Measurements from ENCODE around the gene PHF3.

PHF3 gene

GRCh38 chr6:63635588-63636517 is at the start of gene PHF3:
TSS of gene PHF3 (plus strand) at chr6:63635802. CDS start at chr6:63646552, 10,750 bp downstream.
- DNase-seq = peak; percentile 93

DNA sequence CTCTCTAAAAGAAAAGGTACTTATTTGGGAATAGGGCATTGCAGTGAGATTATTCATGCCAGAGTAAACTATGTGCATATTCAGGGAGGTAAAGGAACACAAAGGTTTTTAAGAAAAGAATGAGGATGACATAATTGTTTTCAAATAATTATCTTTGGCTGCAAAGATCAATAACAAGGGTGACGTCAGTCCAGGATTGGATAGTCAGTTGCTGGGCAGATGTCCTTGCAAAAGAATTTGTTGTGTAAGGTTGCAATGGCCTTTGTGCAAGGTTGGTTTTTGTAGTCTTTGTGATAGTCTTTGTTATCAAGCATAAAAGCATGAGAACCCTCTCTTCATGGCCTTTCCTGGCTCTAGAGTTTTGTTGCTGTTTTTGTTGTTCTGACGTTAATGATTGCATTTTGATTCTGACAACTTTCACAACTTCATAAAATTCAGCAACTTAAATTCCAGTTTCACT is 45.6 kb upstream of the PHF3 start:
- DNase-seq = no peak

DNA sequence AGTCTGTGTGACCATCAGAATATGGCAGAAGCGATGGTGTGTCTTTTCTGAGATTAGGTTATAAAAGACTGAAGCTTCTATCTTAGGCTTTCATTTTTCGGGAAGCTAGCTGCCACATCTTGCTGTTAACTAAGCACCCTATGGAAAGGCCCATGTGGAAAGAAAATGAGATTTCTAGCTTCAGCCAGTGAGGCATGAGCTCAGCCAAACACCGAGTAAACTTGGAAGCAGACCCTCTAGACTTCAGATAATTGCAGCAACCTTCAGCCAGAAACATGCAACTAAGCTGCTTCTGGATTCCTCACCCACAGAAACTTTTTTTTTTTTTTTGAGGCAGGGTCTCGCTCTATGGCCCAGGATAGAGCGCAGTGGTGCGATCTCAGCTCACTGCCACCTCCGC is 42.7 kb upstream of the PHF3 start:
- no peak for DNase-seq

DNA sequence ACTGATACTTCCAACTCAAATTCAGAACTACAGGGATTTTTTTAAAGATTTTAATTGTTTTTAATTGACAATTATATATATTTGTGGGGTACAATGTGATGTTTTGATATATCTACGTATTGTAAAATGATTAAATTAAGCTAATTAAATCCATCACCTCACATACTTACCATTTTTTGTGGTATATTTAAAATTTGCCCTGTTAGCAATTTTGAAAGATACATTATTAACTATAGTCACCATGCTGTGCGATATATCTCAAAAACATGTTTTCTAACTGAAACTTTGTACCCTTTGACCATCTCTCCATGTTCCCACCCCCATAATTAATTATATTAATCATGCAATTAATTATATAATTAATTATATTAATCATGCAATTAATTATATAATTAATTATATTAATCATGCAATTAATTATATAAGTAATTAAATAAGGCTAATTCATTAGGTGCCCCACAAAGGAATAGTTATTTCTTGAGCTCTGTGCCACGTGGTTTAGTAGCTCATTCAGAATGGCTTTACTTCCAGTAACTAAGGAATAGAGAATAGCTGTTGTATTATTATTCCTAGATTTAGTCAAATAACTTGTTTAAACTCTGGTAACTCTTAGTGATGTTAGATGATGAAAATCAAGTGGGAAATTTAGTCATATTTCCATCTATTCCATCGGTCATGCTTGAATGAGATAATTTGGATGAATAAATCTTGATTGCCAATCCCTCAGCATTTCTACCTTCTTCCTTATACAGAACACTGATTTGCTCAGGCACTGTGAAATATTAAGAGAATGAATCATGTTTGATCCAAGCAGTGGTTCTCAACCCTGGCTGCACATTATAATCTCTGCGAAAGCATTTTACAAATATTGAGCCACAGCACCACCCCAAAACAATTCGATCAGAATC is 38.2 kb upstream of the PHF3 start:
- no peak for DNase-seq

- DNase-seq = peak; percentile 75
Measured at GRCh38 chr6:63598049-63599036, 37.3 kb upstream of the PHF3 start.

GRCh38 chr6:63599243-63599642 is 36.4 kb upstream of the PHF3 start:
- DNase-seq = no peak

DNA sequence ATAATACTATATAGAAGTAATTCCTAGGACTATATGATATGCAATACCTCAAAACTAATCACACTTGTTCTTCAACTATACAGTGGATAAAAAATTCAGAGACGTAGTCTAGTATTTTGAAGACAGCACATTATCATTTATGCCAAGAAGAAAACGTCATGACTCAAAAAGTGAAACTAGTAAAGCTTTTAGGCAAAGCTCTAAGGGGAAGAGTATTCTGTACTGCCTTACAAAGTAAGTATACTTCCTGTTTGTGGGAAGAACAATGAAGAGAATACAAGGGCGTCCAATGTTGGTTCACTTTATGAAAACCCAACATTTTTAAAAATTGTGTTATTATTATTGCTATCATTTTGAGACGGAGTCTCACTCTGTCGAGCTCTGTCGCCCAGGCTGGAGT is 35.5 kb upstream of the PHF3 start:
- no peak for DNase-seq

DNA sequence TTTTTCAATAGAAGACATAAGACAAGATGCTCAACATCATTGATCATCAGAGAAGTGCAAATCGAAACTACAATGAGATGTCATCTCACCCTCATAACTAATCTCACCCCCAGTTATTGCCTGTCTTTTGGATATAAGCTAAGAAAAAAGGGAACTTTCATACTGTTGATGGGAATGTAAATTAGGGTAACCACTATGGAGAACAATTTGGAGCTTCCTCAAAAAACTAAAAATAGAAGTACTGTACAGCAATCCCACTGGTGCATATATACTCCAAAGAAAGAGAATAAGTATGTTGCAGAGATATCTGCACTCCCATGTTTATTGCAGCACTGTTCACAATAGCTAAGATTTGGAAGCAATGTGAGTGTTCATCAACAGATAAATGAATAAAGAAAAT is 26.4 kb upstream of the PHF3 start:
- no peak for DNase-seq

- DNase-seq = no peak
Measured at GRCh38 chr6:63610944-63611343, 24.7 kb upstream of the PHF3 start.

DNA sequence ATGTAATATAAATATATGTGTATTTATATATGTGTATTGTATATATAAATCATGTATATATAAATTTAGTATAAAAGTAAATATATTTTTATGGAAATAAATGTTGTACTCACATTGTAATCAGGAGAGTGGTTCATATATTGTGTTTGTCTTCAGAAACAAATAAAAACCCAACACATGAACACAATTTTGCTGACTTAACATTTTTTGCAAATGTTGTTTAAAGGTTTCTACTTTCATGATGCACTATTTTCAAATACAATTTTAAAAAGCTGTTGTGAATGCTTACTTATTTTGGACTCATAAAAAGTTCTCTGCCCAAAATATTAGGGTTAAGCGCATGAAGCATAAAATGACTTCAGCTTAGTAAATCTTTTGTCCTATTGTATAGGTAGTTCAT is 24.0 kb upstream of the PHF3 start:
- DNase-seq = no peak

DNA sequence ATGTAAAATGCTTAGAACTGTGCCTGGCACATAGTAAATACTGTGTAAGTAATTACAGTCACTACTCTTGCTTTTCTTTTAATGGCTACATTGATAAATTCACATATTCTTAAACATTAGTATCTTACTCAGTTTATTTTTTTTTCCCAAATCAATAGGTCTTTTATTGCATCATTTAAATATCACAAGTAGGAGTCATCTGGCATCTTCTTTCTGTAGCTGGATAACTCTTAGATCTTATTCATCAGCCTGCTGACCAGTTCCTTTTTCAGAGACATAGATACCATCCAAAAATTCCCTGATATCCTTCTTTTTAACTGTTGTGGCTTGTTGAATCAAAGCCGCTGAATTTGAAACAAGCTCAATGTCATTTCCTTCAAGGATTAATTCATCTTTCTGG is 20.0 kb upstream of the PHF3 start:
- DNase-seq = no peak

- no peak for DNase-seq
Measured at GRCh38 chr6:63624091-63624490, 11.5 kb upstream of the PHF3 start.

- no peak for DNase-seq
Measured at GRCh38 chr6:63630466-63630865, 5.1 kb upstream of the PHF3 start.

DNA sequence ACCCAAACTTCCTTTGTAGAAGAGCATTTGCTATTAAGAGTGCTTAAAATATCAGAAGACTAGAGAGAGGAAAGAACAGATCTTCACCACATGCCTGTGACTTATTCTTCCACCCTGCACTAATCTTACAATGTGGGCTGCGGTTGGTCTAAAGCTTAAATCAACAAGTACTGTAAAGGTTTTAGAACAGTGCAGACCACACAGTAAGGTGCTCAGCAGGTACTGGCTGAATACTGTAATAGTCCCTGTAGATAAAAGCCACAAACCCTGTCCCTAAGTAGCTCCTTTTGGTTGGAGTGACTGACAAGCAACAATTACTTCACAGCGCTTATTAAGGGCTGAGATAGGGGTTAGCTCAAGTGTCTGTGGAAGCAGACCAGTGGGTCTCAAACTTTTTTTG is 972 bp upstream of the PHF3 start:
- no peak for DNase-seq

GRCh38 chr6:63635215-63635587 is 401 bp upstream of the PHF3 start:
- peak; percentile 30 for DNase-seq

DNA sequence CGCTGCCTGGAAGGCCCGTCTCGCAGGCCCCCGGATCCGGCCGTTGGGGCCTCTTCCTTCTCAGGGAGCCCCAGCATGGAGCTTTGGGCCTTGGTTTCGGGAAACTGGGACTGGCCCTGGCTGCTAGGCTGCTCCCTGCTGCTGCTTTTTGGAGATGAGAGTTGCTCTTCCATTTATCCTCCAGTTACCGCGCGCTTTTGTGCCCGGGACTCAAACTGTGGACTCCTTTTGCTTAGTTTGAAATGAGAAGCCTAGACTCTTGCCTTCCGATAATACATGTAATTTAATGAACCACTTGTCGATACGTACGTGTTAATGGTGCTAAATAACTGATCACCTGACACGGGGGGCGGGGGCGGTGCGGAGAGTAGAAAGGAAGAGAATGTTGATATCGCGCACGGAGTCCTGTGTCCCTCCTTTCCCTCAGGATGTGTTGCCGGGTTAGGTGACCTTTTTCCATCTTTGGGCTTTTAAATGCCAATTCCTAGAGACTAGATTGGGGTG is 968 bp downstream of the PHF3 start:
- DNase-seq = peak; percentile 62

DNA sequence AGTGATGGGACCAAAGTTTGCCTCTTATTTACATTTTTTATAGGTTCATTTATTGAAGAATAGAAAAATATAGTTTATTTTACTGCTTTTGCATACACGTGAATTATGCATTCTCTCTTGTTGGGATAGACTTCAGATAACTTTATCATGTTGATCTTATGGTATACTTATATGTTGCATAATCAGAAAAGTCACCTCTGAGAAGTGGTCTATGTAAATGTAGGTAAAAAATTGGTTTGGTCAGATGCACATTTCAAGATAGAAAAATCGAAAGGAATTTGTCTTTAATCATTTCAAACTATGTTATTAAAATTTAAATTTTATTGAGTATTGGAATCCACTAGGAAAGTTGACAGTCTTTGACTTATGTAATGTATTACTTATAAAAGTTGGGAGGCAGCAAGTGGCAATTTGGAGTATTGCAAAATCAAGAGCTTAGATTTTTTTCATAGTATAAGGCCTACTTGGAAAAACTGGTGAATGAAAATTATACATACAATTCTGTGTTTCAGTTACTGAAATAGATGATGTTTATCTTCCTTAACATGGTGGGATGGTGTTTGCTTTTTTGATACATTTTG is 2.4 kb downstream of the PHF3 start:
- DNase-seq = no peak

GRCh38 chr6:63640062-63640461 is 4.5 kb downstream of the PHF3 start:
- DNase-seq = no peak

DNA sequence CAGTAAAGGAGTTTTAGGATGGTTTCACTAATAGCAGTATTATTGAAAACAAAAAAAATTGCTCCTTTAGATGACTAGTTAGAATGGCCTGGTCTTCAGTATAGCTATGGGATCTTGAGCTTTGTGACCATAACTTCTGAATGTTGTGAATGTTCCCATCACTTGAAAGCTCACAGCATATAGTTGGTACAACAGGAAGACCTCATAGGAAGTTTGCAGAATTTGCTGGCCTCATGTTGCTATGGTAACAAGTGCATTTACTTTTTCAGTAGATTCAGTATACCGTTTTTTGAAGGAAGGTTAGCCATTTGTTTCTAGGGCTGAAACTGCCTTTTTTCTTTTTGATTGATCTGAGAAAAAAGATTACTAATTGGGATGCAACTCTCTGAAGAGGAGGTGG is 8.3 kb downstream of the PHF3 start:
- no peak for DNase-seq

GRCh38 chr6:63644668-63645326 is 9.2 kb downstream of the PHF3 start:
- DNase-seq = no peak

DNA sequence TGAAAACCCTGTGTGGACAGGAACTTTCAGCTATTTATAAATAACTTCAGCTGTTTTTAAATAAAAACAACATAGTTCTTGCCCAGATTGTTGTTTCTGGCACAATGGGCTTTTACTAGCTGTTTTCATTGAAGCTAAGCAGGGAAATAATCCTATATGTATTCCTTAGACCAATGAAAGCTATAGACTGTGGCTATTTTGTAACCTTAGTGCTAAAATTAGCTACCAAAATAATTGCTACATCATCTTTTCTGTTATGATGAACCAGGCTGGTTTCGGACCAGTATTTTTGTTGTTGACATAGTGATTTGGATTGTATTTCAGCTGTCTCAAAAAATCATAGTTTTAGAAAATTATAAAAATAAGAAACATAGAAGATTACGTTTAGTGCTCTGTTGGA is 13.7 kb downstream of the PHF3 start:
- DNase-seq = no peak
